ENCODE results near the gene HECW1.
"Not testable (repeated sequence)": the region's sequence is repeated elsewhere in the genome, so short reads cannot be mapped to it uniquely, and the experiment has no call there.

Gene HECW1

GRCh38 chr7:43210539-43210938, 98.1 kb downstream of the HECW1 start:
- FAIRE-seq = not testable (repeated sequence)

GRCh38 chr7:43211286-43211685, 98.8 kb downstream of the HECW1 start:
- no peak for FAIRE-seq

- no peak for FAIRE-seq
These were observed 99.2 kb downstream of the HECW1 start for GRCh38 chr7:43211693-43212092.

GRCh38 chr7:43212921-43213320, 100.5 kb downstream of the HECW1 start:
- FAIRE-seq = no peak

- FAIRE-seq = no peak
These were observed 102.6 kb downstream of the HECW1 start for GRCh38 chr7:43215061-43215460.

GRCh38 chr7:43217055-43217454, 104.6 kb downstream of the HECW1 start:
- FAIRE-seq = no peak

- not testable (repeated sequence) for FAIRE-seq
These were observed 106.5 kb downstream of the HECW1 start for GRCh38 chr7:43218901-43219300.

GRCh38 chr7:43220250-43220649, 107.8 kb downstream of the HECW1 start:
- FAIRE-seq = no peak

GRCh38 chr7:43220742-43221141, 108.3 kb downstream of the HECW1 start:
- no peak for FAIRE-seq

- no peak for FAIRE-seq
These were observed 117.4 kb downstream of the HECW1 start for GRCh38 chr7:43229801-43230200.

GRCh38 chr7:43232366-43232765, 119.9 kb downstream of the HECW1 start:
- FAIRE-seq = no peak

- FAIRE-seq = no peak
These were observed 121.6 kb downstream of the HECW1 start for GRCh38 chr7:43234073-43234472.

GRCh38 chr7:43234968-43235367, 122.5 kb downstream of the HECW1 start:
- no peak for FAIRE-seq

GRCh38 chr7:43240565-43240964, 128.1 kb downstream of the HECW1 start:
- FAIRE-seq = no peak

- FAIRE-seq = no peak
These were observed 130.3 kb downstream of the HECW1 start for GRCh38 chr7:43242628-43243255.

- no peak for FAIRE-seq
These were observed 131.8 kb downstream of the HECW1 start for GRCh38 chr7:43244232-43244631.

GRCh38 chr7:43244784-43245183, 132.3 kb downstream of the HECW1 start:
- FAIRE-seq = no peak

GRCh38 chr7:43247757-43248156, 135.3 kb downstream of the HECW1 start:
- no peak for FAIRE-seq

GRCh38 chr7:43248553-43248952, 136.1 kb downstream of the HECW1 start:
- FAIRE-seq = no peak

- no peak for FAIRE-seq
These were observed 136.7 kb downstream of the HECW1 start for GRCh38 chr7:43248961-43249822.

- no peak for FAIRE-seq
These were observed 137.3 kb downstream of the HECW1 start for GRCh38 chr7:43249823-43250145.

GRCh38 chr7:43260980-43261878, 148.8 kb downstream of the HECW1 start:
- no peak for FAIRE-seq

GRCh38 chr7:43265139-43265538, 152.7 kb downstream of the HECW1 start:
- FAIRE-seq = no peak
